ENCODE data around the gene SUCLA2. TPM values are rescaled to one million over a fixed set of nuclear protein-coding genes. Genes with fewer than 3 reads are reported as not detected.

SUCLA2 gene
- total and polyA plus RNA-seq, 2 of the 8 experiments (the other 6 are each of a cell fraction or from before 2014, with no cell fraction given): 23.5 to 78.8 TPM

DNA sequence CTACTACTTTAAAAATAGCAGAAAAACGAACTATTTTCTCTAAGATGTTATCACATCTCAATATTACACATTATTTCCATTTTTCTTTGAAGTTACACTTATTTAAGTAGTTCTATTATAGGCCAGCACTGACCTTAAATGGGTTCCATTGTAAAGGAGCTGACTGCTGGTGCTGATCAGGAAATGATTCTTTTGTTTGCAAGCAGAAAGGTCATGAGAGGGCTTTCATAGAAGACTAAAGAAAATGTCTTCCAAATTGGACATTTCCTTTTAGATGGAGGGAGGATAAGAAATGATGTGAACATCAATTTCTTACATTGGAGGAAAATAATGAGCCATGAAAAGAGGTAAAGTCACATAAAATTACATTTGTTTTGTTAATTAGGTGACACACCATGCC, 96.2 kb downstream of the SUCLA2 start:
- Histone ChIP-seq H2BK15ac (ENCODE audit: low read length) (no peak overlapping the region), H3K23ac (ENCODE audit: insufficient read length) (no peak overlapping the region), H4K91ac (replicated peaks; ENCODE audit: insufficient read length, low read length) (no peak overlapping the region), H3K9me3 (ENCODE audit: insufficient read depth in 2 of 2, low read depth in 1 of 2, low read length in 1 of 2) (no peaks in the 10 kb centered on the region), H3K4me1 (replicated peaks in 1 of 4; ENCODE audit: control insufficient read depth in 3 of 4, insufficient read depth in 4 of 4, low read length in 3 of 4) (no peaks in the 10 kb centered on the region), H3K14ac (ENCODE audit: insufficient read length) (no peak overlapping the region), H3K4me3 (ENCODE audit: extremely low read depth in 1 of 4, insufficient read depth in 2 of 4, low read depth in 3 of 4, low read length in 4 of 4) (no peak overlapping the region), H2BK12ac (ENCODE audit: low read depth, low read length) (no peak overlapping the region), H2AK5ac (ENCODE audit: low read depth, low read length) (no peak overlapping the region), H2BK20ac (ENCODE audit: low read length) (no peak overlapping the region), H3K9ac (replicated peaks in 1 of 4; ENCODE audit: extremely low read depth in 1 of 4, low read depth in 3 of 4, low read length in 3 of 4) (no peak overlapping the region), H3K4ac (replicated peaks; ENCODE audit: insufficient read length, low read depth, low read length) (no peak overlapping the region), H3K27me3 (replicated peaks in 1 of 4; ENCODE audit: control insufficient read depth in 3 of 4, extremely low read depth in 1 of 4, insufficient read depth in 3 of 4, low read length in 3 of 4) (no peaks in the 10 kb centered on the region), H3K79me2 (ENCODE audit: control insufficient read depth in 1 of 2, insufficient read depth in 2 of 2, low read length in 2 of 2) (no peaks in the 10 kb centered on the region), H2BK120ac (replicated peaks; ENCODE audit: low read depth, low read length) (no peak overlapping the region), H3K36me3 (ENCODE audit: control insufficient read depth in 2 of 4, insufficient read depth in 4 of 4, low read length in 3 of 4) (no peaks in the 10 kb centered on the region), H3K18ac (ENCODE audit: extremely low read depth, low read length) (no peak overlapping the region), H3K23me2 (ENCODE audit: low read depth, low read length) (no peaks in the 10 kb centered on the region), H3K27ac (ENCODE audit: low read depth, low read length) (no peak overlapping the region), H3K4me2 (ENCODE audit: insufficient read depth in 1 of 2, low read depth in 2 of 2, low read length in 2 of 2) (no peak overlapping the region), H2BK5ac (ENCODE audit: low read depth, low read length) (no peak overlapping the region), H4K5ac (ENCODE audit: insufficient read length, low read depth, low read length) (no peak overlapping the region), H3K56ac (replicated peaks; ENCODE audit: insufficient read length, low read depth, low read length) (no peak overlapping the region), H2AFZ (ENCODE audit: low read length) (no peak overlapping the region), H3K79me1 (ENCODE audit: low read depth, low read length) (no peaks in the 10 kb centered on the region), H4K8ac (ENCODE audit: extremely low read depth, insufficient read depth, low read length) (no peak overlapping the region), H4K20me1 (replicated peaks in 1 of 2; ENCODE audit: control insufficient read depth in 1 of 2, insufficient read depth in 2 of 2, low read length in 2 of 2) (no peaks in the 10 kb centered on the region)
- POLR2A ChIA-PET (ENCODE audit: partially characterized antibody): interaction anchor here (1.0 kb wide), 1 partner anchor 29 kb away, joined by 3 read pairs; no protein-coding TSS in a partner anchor
- DNase-seq (ENCODE audit: low read depth in 1 of 2, low spot score in 2 of 2) (no peak), FAIRE-seq (no peak)
- WGBS, 2 experiments (ENCODE audit: extremely low coverage in 1 of 2, insufficient coverage in 1 of 2, insufficient read length in 1 of 2, insufficient replicate concordance in 2 of 2, low coverage in 1 of 2, low lambda C conversion rate in 2 of 2, missing lambda C conversion rate in 1 of 2): 87% methylated on average over 1 of the region's 1 CpG; no CpG with 5 or more reads in 1 of the 2 experiments
- CTCF ChIA-PET (ENCODE audit: partially characterized antibody): interaction anchor here (1.2 kb wide), 1 partner anchor 110 kb away, joined by 3 read pairs; no protein-coding TSS in a partner anchor
- no peak for TF ChIP-seq NANOG (IDR thresholded peaks at IDR 0.05; ENCODE audit: insufficient read depth, low read depth, low read length, poor library complexity, severe bottlenecking)
- no peak for TF ChIP-seq CREB1 (IDR thresholded peaks at IDR 0.05)
- TF ChIP-seq SP4 (IDR thresholded peaks at IDR 0.05; ENCODE audit: low read length): no peak
- no peak for TF ChIP-seq CBX8 (IDR thresholded peaks at IDR 0.05; ENCODE audit: borderline replicate concordance, low read depth, low read length)
- no peak for TF ChIP-seq POLR2A (IDR thresholded peaks at IDR 0.05; ENCODE audit: control extremely low read depth in 1 of 2, low read depth in 2 of 2, low read length in 2 of 2)
- TF ChIP-seq HDAC6 (IDR thresholded peaks at IDR 0.05; ENCODE audit: low read depth, low read length): no peak
- TF ChIP-seq GABPA (IDR thresholded peaks at IDR 0.05; ENCODE audit: borderline replicate concordance, insufficient read depth, low read length): no peak
- no peak for TF ChIP-seq POLR2AphosphoS5 (IDR thresholded peaks at IDR 0.05; ENCODE audit: low read depth, low read length)
- TF ChIP-seq, protein P1, sequence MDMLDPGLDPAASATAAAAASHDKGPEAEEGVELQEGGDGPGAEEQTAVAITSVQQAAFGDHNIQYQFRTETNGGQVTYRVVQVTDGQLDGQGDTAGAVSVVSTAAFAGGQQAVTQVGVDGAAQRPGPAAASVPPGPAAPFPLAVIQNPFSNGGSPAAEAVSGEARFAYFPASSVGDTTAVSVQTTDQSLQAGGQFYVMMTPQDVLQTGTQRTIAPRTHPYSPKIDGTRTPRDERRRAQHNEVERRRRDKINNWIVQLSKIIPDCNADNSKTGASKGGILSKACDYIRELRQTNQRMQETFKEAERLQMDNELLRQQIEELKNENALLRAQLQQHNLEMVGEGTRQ (IDR thresholded peaks at IDR 0.05; ENCODE audit: low read length): no peak
- no peak for TF ChIP-seq KDM1A (IDR thresholded peaks at IDR 0.05; ENCODE audit: borderline replicate concordance, low read length)
- TF ChIP-seq RBBP5 (IDR thresholded peaks at IDR 0.05; ENCODE audit: borderline replicate concordance, low read depth, low read length): no peak
- no peak for TF ChIP-seq SP1 (IDR thresholded peaks at IDR 0.05; ENCODE audit: low read depth, low read length)
- no peak for TF ChIP-seq EP300 (IDR thresholded peaks at IDR 0.05; ENCODE audit: borderline replicate concordance in 1 of 2, low read depth in 2 of 2, low read length in 2 of 2)
- TF ChIP-seq KDM4A (IDR thresholded peaks at IDR 0.05; ENCODE audit: low read depth, low read length, severe bottlenecking): no peak
